Measurements from ENCODE around the gene CCDC178.

The CCDC178 gene

DNA sequence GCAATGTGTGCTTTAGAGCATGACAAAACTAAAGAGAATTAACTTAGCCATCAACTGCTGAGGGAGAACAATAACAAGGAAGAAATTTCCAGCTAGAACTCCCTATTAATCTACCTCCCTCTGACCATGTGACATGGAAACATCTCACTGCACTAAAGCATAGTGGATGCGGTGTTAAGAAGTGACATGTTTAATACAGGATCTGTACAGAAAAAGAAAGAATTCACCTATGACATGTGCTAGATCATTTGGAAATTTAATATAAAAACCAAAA, 465.4 kb downstream of the CCDC178 start:
- H3K4me2 ChIP-seq (ENCODE audit: low read length), result no peak overlapping the region
- H3K27me3 ChIP-seq (ENCODE audit: insufficient read depth, low read length), result no peaks in the 10 kb centered on the region
- no peak overlapping the region for H2AFZ ChIP-seq (ENCODE audit: low read length)
- H3K4me3 ChIP-seq (ENCODE audit: low read depth, low read length, poor library complexity, severe bottlenecking), result no peak overlapping the region
- H3K79me2 ChIP-seq (ENCODE audit: insufficient read depth, low read length), result no peaks in the 10 kb centered on the region
- no peaks in the 10 kb centered on the region for H3K4me1 ChIP-seq (ENCODE audit: insufficient read depth, low read length, severe bottlenecking)
- H3K9me3 ChIP-seq (ENCODE audit: low read length), result no peaks in the 10 kb centered on the region
- no peaks in the 10 kb centered on the region for H3F3A ChIP-seq (ENCODE audit: insufficient read depth, low read length)
- TF ChIP-seq EZH2 (IDR thresholded peaks at IDR 0.05; ENCODE audit: borderline replicate concordance, low read length), result no peak
- TF ChIP-seq, protein P1, sequence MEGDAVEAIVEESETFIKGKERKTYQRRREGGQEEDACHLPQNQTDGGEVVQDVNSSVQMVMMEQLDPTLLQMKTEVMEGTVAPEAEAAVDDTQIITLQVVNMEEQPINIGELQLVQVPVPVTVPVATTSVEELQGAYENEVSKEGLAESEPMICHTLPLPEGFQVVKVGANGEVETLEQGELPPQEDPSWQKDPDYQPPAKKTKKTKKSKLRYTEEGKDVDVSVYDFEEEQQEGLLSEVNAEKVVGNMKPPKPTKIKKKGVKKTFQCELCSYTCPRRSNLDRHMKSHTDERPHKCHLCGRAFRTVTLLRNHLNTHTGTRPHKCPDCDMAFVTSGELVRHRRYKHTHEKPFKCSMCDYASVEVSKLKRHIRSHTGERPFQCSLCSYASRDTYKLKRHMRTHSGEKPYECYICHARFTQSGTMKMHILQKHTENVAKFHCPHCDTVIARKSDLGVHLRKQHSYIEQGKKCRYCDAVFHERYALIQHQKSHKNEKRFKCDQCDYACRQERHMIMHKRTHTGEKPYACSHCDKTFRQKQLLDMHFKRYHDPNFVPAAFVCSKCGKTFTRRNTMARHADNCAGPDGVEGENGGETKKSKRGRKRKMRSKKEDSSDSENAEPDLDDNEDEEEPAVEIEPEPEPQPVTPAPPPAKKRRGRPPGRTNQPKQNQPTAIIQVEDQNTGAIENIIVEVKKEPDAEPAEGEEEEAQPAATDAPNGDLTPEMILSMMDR (IDR thresholded peaks at IDR 0.05; ENCODE audit: low read length), result no peak
- H3K27ac ChIP-seq (ENCODE audit: low read depth, low read length, poor library complexity, severe bottlenecking), result no peak overlapping the region
- no peaks in the 10 kb centered on the region for H3K36me3 ChIP-seq (ENCODE audit: insufficient read depth, low read length)
- H3K9ac ChIP-seq (ENCODE audit: low read length), result no peak overlapping the region
- H3K9me2 ChIP-seq (ENCODE audit: low read depth, low read length), result no peaks in the 10 kb centered on the region
- H4K20me1 ChIP-seq (ENCODE audit: insufficient read depth, low read length), result no peaks in the 10 kb centered on the region

DNA sequence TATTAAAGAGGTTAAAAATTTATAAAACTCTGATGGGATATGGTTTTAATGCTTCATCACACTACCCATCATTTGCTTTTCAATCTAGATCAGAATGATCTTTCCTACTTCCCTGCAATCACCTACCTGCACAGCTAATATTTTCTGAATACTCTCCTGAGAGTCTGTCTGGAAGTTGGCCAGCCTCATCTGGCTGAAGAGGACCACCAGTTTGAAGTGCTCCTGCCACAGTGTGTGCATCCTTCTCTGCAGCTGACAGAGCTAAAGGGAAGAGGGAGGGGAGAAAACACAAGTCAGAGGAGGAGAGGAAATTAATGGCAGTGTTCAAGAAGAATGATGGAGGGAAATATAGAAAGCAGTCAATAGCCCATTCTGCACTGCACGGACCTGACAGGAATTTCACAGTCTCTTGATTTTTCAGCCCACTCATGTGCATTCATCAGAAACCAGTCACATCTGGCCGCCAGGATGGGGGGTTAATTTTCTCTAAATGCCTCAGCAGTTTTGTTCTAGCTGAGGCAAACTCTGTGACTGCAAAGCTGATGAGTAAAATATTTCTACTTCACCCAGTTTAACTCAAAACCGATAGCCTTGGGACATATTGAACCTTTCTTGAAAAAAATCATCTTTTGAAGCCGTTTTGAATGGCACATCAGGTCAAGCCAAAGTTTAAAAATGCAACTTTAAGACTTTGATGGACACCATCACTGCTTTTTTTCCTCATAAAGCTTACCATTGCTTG, 465.9 kb downstream of the CCDC178 start:
- H4K20me1 ChIP-seq (ENCODE audit: insufficient read depth, low read length), result no peaks in the 10 kb centered on the region

DNA sequence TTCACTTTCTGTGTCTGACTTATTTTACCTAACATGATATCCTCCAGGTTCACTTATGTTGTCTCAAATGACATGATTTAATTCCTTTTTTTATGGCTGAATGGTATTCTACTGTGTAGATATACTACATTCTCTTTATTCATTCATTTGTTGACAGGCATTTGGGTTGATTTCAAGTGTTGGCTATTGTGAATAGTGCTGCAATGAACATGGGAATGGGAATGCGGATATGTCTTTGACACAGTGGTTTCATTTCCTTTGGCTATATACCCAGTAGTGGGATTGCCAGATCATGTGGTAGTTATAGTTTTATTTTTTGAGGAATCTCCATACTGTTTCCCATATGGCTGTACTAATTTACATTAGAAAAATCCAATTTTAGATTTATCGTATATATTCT, 472.3 kb downstream of the CCDC178 start:
- Histone ChIP-seq H3K4me1 (ENCODE audit: insufficient read depth, low read length, severe bottlenecking) (no peaks in the 10 kb centered on the region), H2AFZ (ENCODE audit: low read length) (no peak overlapping the region), H3K9me3 (ENCODE audit: low read length) (no peaks in the 10 kb centered on the region), H3K36me3 (ENCODE audit: insufficient read depth, low read length) (no peaks in the 10 kb centered on the region), H3K27ac (ENCODE audit: low read depth, low read length, poor library complexity, severe bottlenecking) (no peak overlapping the region), H3K27me3 (ENCODE audit: insufficient read depth, low read length) (no peaks in the 10 kb centered on the region), H3K9me2 (ENCODE audit: low read depth, low read length) (no peaks in the 10 kb centered on the region), H3F3A (ENCODE audit: insufficient read depth, low read length) (no peaks in the 10 kb centered on the region), H4K20me1 (ENCODE audit: insufficient read depth, low read length) (no peaks in the 10 kb centered on the region), H3K9ac (ENCODE audit: low read length) (no peak overlapping the region), H3K4me2 (ENCODE audit: low read length) (no peak overlapping the region), H3K79me2 (ENCODE audit: insufficient read depth, low read length) (no peaks in the 10 kb centered on the region), H3K4me3 (ENCODE audit: low read depth, low read length, poor library complexity, severe bottlenecking) (no peak overlapping the region)
- TF ChIP-seq EZH2 (IDR thresholded peaks at IDR 0.05; ENCODE audit: borderline replicate concordance, low read length), result no peak
- TF ChIP-seq, protein P1 (IDR thresholded peaks at IDR 0.05; ENCODE audit: low read length), result no peak

More for the DNA sequence above, 465.9 kb downstream of the CCDC178 start:
- TF ChIP-seq EZH2 (IDR thresholded peaks at IDR 0.05; ENCODE audit: borderline replicate concordance, low read length), result no peak
- TF ChIP-seq, protein P1 (IDR thresholded peaks at IDR 0.05; ENCODE audit: low read length), result no peak
- no peak overlapping the region for H3K27ac ChIP-seq (ENCODE audit: low read depth, low read length, poor library complexity, severe bottlenecking)
- H3F3A ChIP-seq (ENCODE audit: insufficient read depth, low read length), result no peaks in the 10 kb centered on the region
- no peaks in the 10 kb centered on the region for H3K27me3 ChIP-seq (ENCODE audit: insufficient read depth, low read length)
- no peaks in the 10 kb centered on the region for H3K4me1 ChIP-seq (ENCODE audit: insufficient read depth, low read length, severe bottlenecking)
- no peak overlapping the region for H3K4me3 ChIP-seq (ENCODE audit: low read depth, low read length, poor library complexity, severe bottlenecking)
- no peak overlapping the region for H3K9ac ChIP-seq (ENCODE audit: low read length)
- no peaks in the 10 kb centered on the region for H3K36me3 ChIP-seq (ENCODE audit: insufficient read depth, low read length)
- no peaks in the 10 kb centered on the region for H3K79me2 ChIP-seq (ENCODE audit: insufficient read depth, low read length)
- no peaks in the 10 kb centered on the region for H3K9me3 ChIP-seq (ENCODE audit: low read length)
- no peak overlapping the region for H2AFZ ChIP-seq (ENCODE audit: low read length)
- H3K9me2 ChIP-seq (ENCODE audit: low read depth, low read length), result no peaks in the 10 kb centered on the region
- no peak overlapping the region for H3K4me2 ChIP-seq (ENCODE audit: low read length)
